GM19193 (cell line): ENCODE results near the gene CDC37L1.

Source experiments
- POLR2A ChIP-seq: IDR thresholded peaks from 4 replicates; pipeline ENCODE4 v1.6.1; 2011; ENCODE audit not compliant: insufficient read depth, insufficient read length; ENCODE audit errors: extremely low read depth

The CDC37L1 gene

DNA sequence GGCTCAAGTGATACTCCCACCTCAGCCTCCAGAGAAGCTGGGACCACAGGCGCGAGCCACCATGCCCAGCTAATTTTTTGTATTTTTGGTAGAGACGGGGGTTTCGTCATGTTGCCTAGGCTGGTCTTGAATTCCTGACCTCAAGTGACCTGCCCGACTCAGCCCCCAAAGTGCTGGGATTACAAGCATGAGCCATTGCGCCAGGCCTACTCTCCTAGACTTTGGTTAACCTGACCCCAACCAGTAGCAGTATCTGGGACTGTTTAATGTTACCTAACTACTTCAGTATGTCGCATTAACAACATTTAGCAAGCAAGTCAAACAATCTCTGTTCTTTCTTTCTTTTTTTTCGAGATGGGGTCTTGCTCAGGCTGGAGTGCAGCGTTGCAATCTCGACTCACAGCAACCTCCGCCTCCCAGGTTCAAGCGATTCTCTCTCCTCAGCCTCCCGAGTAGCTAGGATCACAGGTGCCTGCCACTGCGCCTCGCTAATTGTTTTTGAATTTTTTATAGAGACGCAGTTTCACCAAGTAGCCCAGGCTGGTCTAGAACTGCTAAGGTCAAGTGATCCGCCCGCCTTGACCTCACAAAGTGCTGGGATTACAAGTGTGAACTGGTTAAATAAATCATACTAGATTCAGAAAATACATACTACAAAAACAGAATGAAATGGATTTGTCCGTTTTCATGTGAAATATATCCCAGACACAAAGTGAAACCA lies 59.7 kb downstream of the CDC37L1 start:
- no peak for TF ChIP-seq POLR2A

DNA sequence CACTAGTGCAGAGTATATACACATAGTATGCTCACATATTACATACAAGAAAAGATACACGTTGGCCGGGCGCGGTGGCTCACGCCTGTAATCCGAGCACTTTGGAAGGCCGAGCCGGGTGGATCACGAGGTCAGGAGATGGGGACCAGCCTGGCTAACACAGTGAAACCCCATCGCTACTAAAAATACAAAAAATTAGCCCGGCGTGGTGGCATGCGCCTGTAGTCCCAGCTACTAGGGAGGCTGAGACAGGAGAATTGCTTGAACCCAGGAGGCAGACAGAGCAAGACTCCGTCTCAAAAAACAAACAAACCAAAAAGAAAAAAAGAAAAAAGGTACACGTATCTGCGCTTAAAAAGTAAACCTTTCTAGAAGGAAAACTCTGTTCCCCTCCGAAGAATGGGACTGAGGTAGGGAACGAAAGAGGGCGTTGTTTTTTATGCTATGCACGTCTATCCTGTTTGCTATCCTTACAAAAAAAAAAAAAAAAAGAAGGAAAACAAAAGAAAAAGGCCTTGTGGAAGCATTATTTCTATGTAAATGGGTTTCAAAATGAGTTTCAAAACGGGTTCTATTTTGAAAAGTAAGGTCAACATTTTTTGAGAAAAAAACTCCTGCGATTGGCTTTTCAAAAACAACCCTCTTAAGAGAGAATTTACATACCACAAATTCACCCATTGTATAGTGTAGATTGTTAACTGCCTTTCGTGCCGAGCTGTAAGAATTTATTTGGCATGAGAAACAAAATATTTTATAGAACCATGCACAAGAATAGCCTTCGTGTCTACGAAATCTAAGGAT lies 60.4 kb downstream of the CDC37L1 start:
- no peak for TF ChIP-seq POLR2A

DNA sequence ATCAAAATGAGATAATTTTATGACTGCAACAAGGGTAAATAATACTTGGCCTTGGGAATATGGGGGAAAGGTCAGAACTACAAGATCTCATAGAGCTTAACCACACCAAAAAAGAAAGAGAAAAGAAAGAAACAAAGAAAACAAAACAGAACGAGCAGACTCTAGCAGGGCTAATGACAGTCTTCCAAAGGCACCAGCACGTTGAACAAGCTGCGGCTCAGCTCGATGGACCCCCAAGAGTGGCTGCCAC lies 60.9 kb downstream of the CDC37L1 start:
- TF ChIP-seq POLR2A = no peak

DNA sequence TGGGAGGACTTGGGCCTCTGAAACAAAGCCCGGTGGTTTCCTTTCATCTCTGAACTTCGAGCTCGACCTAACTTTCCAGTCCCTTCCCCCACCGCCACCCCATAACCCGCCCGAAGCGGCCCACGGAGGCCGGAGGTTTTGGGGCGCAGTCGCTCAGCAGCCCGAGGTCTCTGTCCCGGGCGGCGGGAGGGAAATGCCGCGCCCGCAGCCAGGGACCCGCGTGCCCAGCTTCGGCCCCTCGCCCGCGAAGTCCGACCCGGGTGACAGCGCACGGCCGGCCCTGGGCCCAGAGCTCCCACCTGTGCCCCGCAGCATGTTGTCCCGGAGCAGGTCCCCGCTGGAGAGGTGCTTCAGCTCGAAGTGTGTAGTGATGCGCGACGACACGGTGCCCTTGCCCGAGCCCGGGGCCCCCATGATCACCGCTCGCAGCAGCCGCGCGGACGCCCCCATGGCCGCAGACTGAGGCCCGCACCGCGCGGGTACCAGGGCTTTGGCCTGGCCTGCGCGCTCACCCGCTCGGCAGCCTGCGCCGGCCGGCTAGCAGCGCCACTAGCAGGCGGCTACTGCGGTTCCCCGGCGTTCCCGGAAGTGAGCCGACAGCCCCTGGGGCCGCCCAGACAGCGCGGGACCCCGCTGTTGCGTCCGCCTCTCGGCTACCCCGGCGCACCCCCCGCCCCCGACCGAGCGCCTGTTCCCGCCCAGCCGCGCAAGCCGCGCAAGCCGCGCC lies 61.4 kb downstream of the CDC37L1 start, which contains the start of gene AK3:
TSS of gene AK3 (minus strand) at position 565 of the 727 bp plus-strand sequence. CDS start at position 450, 115 bp downstream.
- TF ChIP-seq POLR2A = peak; percentile 95

DNA sequence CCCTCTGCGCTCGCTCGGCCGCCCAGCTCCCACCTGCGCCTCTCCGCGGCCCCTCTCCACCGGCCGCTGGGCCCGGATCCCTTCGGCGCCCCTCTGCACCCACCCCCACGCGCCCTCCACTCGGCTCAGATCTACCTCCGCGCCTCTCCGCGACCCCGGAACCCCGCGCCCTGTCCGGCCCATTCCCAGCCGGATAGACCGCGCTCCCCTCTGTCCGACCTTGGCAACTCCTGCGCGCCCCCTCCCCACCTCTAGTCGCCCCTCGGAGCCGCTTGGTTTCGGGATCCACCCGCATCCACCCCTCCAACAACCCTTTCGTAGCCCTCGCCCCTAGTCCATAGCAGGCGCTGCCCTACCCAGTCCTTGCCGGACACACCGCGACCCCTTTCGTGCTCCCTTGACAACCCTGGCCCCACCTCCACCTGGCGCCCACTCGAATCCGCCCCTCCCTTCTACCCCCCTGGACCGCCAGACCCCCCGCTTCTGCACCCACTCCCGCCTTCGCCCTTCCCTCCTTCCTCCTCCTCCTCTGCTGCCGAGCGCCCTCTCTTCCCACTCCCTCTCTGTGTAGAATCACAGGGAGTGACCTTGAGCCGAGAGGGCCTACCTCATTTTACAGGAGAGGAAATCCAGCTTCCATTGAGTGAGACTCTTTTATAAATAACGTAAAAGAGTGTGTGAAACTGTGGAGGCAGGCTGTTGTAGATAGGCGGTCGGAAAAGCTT lies 62.2 kb downstream of the CDC37L1 start:
- TF ChIP-seq POLR2A = no peak

DNA sequence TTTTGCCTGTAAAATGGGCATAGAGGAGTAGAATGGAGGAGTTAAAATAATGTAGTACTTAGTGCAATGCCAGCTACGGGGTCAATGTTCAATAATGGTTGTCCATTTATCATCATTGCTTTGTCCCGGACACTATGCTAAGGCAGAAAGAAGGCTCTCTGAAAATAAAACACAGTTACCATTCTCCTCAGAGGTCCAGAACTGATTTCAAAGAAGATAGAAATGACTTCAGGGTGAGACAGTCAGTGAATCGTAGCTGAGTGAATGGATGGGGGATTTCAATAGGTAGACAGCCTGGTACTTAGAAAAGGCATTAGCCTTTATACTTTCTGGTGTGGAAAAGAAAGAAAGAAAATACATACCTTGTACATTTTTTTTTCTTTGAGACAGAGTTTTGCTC lies 62.9 kb downstream of the CDC37L1 start:
- no peak for TF ChIP-seq POLR2A

DNA sequence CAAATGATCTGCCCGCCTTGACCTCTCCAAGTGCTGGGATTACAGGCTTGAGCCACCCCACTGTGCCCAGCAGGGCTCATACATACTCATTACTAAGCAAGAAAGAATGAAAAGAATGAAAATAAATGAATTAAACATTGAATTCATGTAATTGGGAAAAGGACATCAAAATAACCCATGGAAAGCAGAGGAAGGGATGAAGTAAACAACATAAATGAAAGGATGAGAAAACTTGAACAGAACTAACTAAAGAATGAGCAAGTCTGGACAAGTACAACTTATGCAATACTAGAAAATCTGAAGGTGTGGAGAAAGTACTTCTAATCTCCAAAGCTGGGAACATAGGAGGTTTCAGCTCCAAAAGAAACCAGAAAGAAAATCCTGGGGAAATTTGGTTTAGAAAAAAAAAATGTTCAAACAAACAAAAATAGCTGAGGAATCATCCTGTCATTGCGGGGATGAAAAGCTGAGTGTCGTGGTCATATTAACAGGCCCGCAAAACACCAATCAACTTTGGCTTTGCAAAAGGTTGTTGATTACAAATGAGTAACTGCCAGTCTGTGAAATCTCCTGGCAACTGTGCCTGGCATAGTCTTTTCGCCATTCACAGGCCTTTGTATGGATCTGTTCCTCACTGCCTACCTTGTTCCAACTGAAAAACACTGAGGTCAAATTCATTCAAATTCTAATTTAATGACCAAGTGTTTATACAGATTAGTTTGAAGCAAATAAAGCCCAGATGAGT lies 63.9 kb downstream of the CDC37L1 start:
- no peak for TF ChIP-seq POLR2A

DNA sequence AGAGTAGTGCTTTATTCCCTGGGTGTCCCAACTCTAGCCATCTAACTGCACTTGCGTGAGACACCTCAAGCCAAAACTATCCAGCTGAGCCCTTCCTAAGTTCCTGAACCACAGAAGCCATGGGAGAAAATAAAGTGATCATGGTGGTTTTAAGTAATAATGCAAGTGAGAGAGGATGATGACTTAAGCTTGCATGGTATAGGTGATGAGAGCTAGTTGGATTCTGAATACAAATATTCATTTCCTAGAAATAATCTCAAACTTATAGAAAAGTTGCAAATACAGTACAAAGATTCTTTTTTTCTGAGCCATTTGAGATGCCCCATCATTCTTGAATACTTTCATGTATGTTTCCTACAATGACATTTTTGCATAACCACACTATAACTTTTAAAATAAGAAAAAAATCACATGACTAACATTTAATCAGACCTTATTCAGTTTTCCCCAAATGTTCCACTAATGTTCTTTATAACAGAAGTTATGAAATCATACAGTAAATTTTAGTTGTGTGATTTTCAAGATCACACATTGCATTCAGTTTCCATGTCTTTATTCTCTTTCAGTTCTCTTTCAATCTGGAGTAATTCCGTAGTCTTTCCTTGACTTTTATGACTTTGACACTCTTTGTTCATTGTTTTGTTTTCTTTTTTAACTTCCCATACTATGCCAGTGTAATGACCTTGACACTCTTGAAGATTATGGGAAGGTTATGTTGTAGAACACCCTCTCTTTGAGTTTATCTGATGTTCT lies 67.1 kb downstream of the CDC37L1 start:
- TF ChIP-seq POLR2A = no peak

DNA sequence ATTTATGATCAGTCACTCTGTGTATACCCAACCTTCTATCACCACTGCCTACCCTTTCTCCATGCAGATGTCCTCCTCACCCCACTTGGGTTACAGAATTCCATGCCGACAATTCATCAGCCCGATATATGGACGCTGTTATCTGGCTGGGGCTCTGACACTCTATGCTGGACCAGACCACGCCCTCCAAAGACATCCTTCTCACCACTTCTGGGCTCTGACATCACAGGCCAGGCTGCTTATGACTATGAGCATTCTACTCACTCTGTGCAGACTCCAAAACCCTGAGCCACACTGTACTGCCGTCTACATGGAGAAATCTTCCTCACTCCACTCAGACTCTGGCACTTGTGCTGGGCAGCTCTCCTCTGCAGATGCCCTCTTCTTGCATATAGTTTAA lies 69.2 kb downstream of the CDC37L1 start:
- no peak for TF ChIP-seq POLR2A

DNA sequence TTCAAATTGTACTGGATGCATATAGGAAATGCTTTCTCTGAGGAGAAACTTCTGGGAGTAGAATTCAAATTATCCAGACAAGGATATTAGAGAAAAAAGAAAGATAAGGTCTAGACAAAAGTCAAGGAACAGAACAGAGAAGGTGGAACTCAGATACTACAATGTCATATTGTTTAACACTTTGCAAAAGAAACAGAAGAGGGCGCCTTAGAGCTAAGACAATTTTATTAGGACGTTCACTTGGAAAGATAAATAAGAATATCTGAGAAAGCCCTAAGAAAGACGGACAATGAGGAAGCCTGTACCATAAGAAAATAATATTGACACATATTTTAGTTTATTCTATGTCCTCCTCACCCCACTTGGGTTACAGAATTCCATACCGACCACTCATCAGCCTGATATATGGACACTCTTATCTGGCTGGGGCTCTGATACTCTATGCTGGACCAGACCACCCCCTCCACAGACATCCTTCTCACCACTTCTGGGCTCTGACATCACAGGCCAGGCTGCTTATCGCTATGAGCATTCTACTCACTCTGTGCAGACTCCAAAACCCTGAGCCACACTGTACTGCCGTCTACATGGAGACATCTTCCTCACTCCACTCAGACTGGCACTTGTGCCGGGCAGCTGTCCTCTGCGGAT lies 70.8 kb downstream of the CDC37L1 start:
- no peak for TF ChIP-seq POLR2A

DNA sequence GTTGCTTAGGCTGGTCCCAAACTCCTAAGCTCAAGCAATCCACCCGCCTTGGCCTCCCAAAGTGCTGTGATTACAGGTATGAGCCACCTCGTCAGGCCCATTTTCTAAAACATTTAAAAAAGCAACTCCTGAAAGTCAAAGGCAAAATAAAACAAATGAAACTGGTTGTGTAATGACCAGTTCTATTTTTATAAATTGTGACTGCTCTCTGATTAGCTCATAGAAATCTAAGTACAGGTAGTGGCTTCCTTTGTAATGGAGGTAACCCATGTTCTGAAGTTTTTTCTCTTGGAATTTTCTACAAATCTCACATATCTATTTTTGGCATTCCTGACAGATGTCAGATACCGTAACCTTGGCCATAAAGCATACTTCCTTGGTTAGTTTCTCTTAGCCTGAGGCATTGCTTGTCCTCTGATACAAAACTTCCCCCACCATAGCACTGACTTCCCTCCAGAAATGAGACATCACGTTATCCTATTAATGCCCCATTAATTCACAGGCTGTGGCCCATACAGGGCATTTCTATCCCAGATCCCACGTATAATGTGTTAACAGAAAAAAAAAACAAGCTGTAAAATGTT lies 75.7 kb downstream of the CDC37L1 start:
- no peak for TF ChIP-seq POLR2A

DNA sequence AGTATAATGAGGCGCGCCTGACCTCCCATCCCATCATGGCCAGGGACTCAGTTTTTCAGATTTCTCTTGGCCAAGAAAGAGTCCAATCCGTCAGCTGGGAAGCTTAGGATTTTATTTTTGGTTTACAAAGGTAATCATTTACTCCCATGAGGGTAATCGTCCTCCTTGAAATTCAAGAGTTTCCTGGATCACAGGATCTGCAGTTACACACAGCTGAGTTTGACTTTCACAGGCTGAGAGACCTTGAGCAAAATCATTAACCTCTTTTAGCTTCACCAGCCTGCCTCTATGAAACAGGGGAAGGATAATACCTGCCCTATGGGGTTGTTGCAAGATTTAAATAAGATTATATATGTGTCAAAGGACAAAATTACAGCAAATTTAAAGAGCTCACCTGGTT lies 77.1 kb downstream of the CDC37L1 start:
- no peak for TF ChIP-seq POLR2A
